Measurements from ENCODE around the gene PSENEN. TPM values are rescaled to one million over a fixed set of nuclear protein-coding genes. Genes with fewer than 3 reads are reported as not detected.
A peak's percentile ranks its signal among the peaks of the same experiment; 100 is the strongest.

Gene PSENEN
- total and polyA plus RNA-seq, 2 of the 8 experiments (the other 6 are each of a cell fraction or from before 2014, with no cell fraction given) = 66.7 to 75.3 TPM

DNA sequence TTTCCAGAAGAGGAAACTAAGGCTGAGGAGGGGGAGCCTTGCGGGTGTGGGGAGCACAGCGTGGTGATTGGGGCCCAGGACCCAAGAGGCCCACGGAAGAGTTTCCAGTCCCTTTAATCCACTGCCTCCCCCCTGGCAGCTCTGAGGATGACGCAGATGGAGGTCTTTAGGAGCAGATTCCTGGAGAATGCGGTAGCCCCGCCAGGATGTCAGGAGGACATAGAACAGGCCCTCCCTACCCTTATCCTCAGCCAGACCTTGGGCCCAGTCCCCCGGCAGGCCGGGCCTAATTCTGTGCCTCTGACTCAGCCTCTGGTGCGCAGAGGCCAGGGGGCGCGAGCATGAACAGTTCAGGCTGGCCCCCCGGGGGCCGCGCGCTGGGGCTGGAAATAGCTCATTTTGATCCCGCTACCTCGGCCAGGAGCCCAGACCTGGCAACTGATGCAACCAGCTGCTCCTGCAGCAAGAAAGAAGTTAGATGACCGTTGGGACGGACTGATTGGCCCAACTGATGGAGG is 11.8 kb downstream of the PSENEN start:
- TF ChIP-seq TBP (IDR thresholded peaks at IDR 0.05; ENCODE audit: low read depth, low read length) = peak; percentile 38; the same call in 1 of the 2 replicates
- no peak for TF ChIP-seq BCL11A (IDR thresholded peaks at IDR 0.05; ENCODE audit: low read depth in 2 of 2, low read length in 2 of 2)
- peak; percentile 36 for TF ChIP-seq KDM4A (IDR thresholded peaks at IDR 0.05; ENCODE audit: low read depth, low read length, severe bottlenecking)
- no peak for TF ChIP-seq SUZ12 (IDR thresholded peaks at IDR 0.05; ENCODE audit: low read length)
- peak; percentile 55; the same call in 1 of the 2 replicates for TF ChIP-seq CEBPB (IDR thresholded peaks at IDR 0.05; ENCODE audit: low read depth, low read length)
- TF ChIP-seq RXRA (IDR thresholded peaks at IDR 0.05; ENCODE audit: insufficient read depth, low read depth, low read length) = no peak
- H3K23ac ChIP-seq (ENCODE audit: insufficient read length) = no peak overlapping the region
- H2BK15ac ChIP-seq (ENCODE audit: low read length) = 0 out of 2 replicates have a peak overlapping the region, but pooled peaks have one; percentile 81
- peaks cover 0 to 6% of the 10 kb centered on the region in 2 experiments; a peak in 2 of 4 replicates for H3K79me2 ChIP-seq (ENCODE audit: control insufficient read depth in 1 of 2, insufficient read depth in 2 of 2, low read length in 2 of 2)
- H3K56ac ChIP-seq (replicated peaks; ENCODE audit: insufficient read length, low read depth, low read length) = no peak overlapping the region
- no peak overlapping the region for H3K27ac ChIP-seq (ENCODE audit: low read depth, low read length)
- peak overlapping the region; percentile 5 for H4K5ac ChIP-seq (ENCODE audit: insufficient read length, low read depth, low read length)
- peak overlapping the region; percentile 95 to 100 (median 98) for H3K4me3 ChIP-seq (ENCODE audit: extremely low read depth in 1 of 4, insufficient read depth in 2 of 4, low read depth in 3 of 4, low read length in 4 of 4)
- no peak overlapping the region for H2BK20ac ChIP-seq (ENCODE audit: low read length)
- H2BK12ac ChIP-seq (ENCODE audit: low read depth, low read length) = no peak overlapping the region
- peaks cover 0 to 6% of the 10 kb centered on the region in 2 experiments for H4K20me1 ChIP-seq (replicated peaks in 1 of 2; ENCODE audit: control insufficient read depth in 1 of 2, insufficient read depth in 2 of 2, low read length in 2 of 2)
- H3K4me2 ChIP-seq (ENCODE audit: insufficient read depth in 1 of 2, low read depth in 2 of 2, low read length in 2 of 2) = peak overlapping the region; percentile 95 to 98
- no peak overlapping the region for H3K14ac ChIP-seq (ENCODE audit: insufficient read length)
- H2BK5ac ChIP-seq (ENCODE audit: low read depth, low read length) = no peak overlapping the region
- H3K9me3 ChIP-seq (ENCODE audit: insufficient read depth in 2 of 2, low read depth in 1 of 2, low read length in 1 of 2) = no peaks in the 10 kb centered on the region
- CTCF ChIA-PET (ENCODE audit: partially characterized antibody) = interaction anchor here (0.6 to 2.0 kb wide), 4 partner anchors 9 to 20 kb away, joined by 3 to 9 read pairs (median 3); partner anchors contain the start of gene LIN37
- no peak for FAIRE-seq
- DNase-seq (ENCODE audit: low read depth in 1 of 2, low spot score in 2 of 2) = no peak
- no peak overlapping the region for H2AFZ ChIP-seq (ENCODE audit: low read length)
- POLR2A ChIA-PET (ENCODE audit: partially characterized antibody) = interaction anchor here (0.8 to 2.6 kb wide), 11 partner anchors 8 to 99 kb away, joined by 3 to 23 read pairs (median 5); partner anchors contain the start of genes KIRREL2, LIN37, PSENEN and U2AF1L4
- H3K9ac ChIP-seq (replicated peaks in 1 of 4; ENCODE audit: extremely low read depth in 1 of 4, low read depth in 3 of 4, low read length in 3 of 4) = peak overlapping the region in 1 of 4 experiments; percentile 14; a peak in 1 of 7 replicates
- no peak overlapping the region for H2AK5ac ChIP-seq (ENCODE audit: low read depth, low read length)
- peaks cover 4% of the 10 kb centered on the region for H3K79me1 ChIP-seq (ENCODE audit: low read depth, low read length)
- H3K27me3 ChIP-seq (replicated peaks in 1 of 4; ENCODE audit: control insufficient read depth in 3 of 4, extremely low read depth in 1 of 4, insufficient read depth in 3 of 4, low read length in 3 of 4) = peaks cover 0 to 17% (median 11%) of the 10 kb centered on the region in 4 experiments; a peak in 5 of 7 replicates
- peaks cover 0 to 18% (median 11%) of the 10 kb centered on the region in 4 experiments; a peak in 5 of 7 replicates for H3K4me1 ChIP-seq (replicated peaks in 1 of 4; ENCODE audit: control insufficient read depth in 3 of 4, insufficient read depth in 4 of 4, low read length in 3 of 4)
- 11% methylated on average over 17 of the region's 19 CpGs; no CpG with 5 or more reads in 1 of the 2 experiments for WGBS, 2 experiments (ENCODE audit: extremely low coverage in 1 of 2, insufficient coverage in 1 of 2, insufficient read length in 1 of 2, insufficient replicate concordance in 2 of 2, low coverage in 1 of 2, low lambda C conversion rate in 2 of 2, missing lambda C conversion rate in 1 of 2)
- H3K4ac ChIP-seq (replicated peaks; ENCODE audit: insufficient read length, low read depth, low read length) = no peak overlapping the region
- no peak overlapping the region for H2BK120ac ChIP-seq (replicated peaks; ENCODE audit: low read depth, low read length)
- peaks cover 16% of the 10 kb centered on the region; the same call in 1 of the 2 replicates for H3K23me2 ChIP-seq (ENCODE audit: low read depth, low read length)
- H4K8ac ChIP-seq (ENCODE audit: extremely low read depth, insufficient read depth, low read length) = no peak overlapping the region
- peak overlapping the region; percentile 32 for H3K18ac ChIP-seq (ENCODE audit: extremely low read depth, low read length)
- H4K91ac ChIP-seq (replicated peaks; ENCODE audit: insufficient read length, low read length) = no peak overlapping the region
- H3K36me3 ChIP-seq (ENCODE audit: control insufficient read depth in 2 of 4, insufficient read depth in 4 of 4, low read length in 3 of 4) = peaks cover 0 to 13% (median 4%) of the 10 kb centered on the region in 4 experiments; a peak in 5 of 8 replicates

Measured in H1 (cell line).